GM23248 (cell line): Measurements from ENCODE around the gene ABCG2. TPM values are rescaled to one million over a fixed set of nuclear protein-coding genes. Genes with fewer than 3 reads are reported as not detected.

Experiments used
- DNase-seq: peaks from one replicate; pipeline ENCODE4 v3.0.0-alpha.2; 2015
- H2AFZ ChIP-seq: fragments of 200-600 bp; sonication (generic); 2 replicates; pipeline ENCODE4 v1.6.1; 2016; ENCODE audit warnings: antibody characterized with exemption
- H3F3A ChIP-seq: fragments of 200-600 bp; sonication (generic); 2 replicates; pipeline ENCODE4 v1.6.1; 2016; ENCODE audit warnings: mild to moderate bottlenecking, antibody characterized with exemption, mixed run types; ENCODE audit not compliant: insufficient read depth
- H3K27ac ChIP-seq: fragments of 200-600 bp; sonication (generic); 2 replicates; pipeline ENCODE4 v1.5.1; 2016; ENCODE audit warnings: mild to moderate bottlenecking
- H3K27me3 ChIP-seq: fragments of 200-600 bp; sonication (generic); replicated peaks from 2 replicates; pipeline ENCODE4 v1.6.1; 2016; ENCODE audit warnings: mild to moderate bottlenecking; ENCODE audit not compliant: insufficient read depth
- H3K36me3 ChIP-seq: fragments of 200-600 bp; sonication (generic); 2 replicates; pipeline ENCODE4 v1.6.1; 2016; ENCODE audit warnings: low read depth, mild to moderate bottlenecking
- H3K4me1 ChIP-seq: fragments of 200-600 bp; sonication (generic); 2 replicates; pipeline ENCODE4 v1.6.1; 2016; ENCODE audit warnings: mild to moderate bottlenecking; ENCODE audit not compliant: insufficient read depth
- H3K4me2 ChIP-seq: fragments of 200-600 bp; sonication (generic); one replicate; pipeline ENCODE4 v1.6.1; 2016; ENCODE audit warnings: mild to moderate bottlenecking; ENCODE audit not compliant: unreplicated experiment
- H3K4me3 ChIP-seq: fragments of 200-600 bp; sonication (generic); 2 replicates; pipeline ENCODE4 v1.5.1; 2016; ENCODE audit warnings: mild to moderate bottlenecking
- H3K79me2 ChIP-seq: fragments of 200-600 bp; sonication (generic); 2 replicates; pipeline ENCODE4 v1.6.1; 2016; ENCODE audit warnings: mild to moderate bottlenecking; ENCODE audit not compliant: insufficient read depth
- H3K9ac ChIP-seq: fragments of 200-600 bp; sonication (generic); 2 replicates; pipeline ENCODE4 v1.6.1; 2016; ENCODE audit warnings: mild to moderate bottlenecking
- H3K9me2 ChIP-seq: fragments of 200-600 bp; sonication (generic); 2 replicates; pipeline ENCODE4 v1.6.1; 2016; ENCODE audit warnings: mixed run types, mild to moderate bottlenecking, moderate library complexity; ENCODE audit not compliant: insufficient read depth
- H3K9me3 ChIP-seq: fragments of 200-600 bp; sonication (generic); one replicate; pipeline ENCODE4 v1.6.1; 2017; ENCODE audit warnings: low read depth
- H4K20me1 ChIP-seq: fragments of 200-600 bp; sonication (generic); 2 replicates; pipeline ENCODE4 v1.6.0; 2016; ENCODE audit not compliant: insufficient read depth
- EZH2 ChIP-seq: fragments of 200-600 bp; sonication (generic); IDR thresholded peaks from 2 replicates; pipeline ENCODE4 v1.6.1; 2018; ENCODE audit warnings: antibody characterized with exemption, mild to moderate bottlenecking; ENCODE audit not compliant: insufficient read depth, poor library complexity, severe bottlenecking
- EZH2phosphoT487 ChIP-seq: fragments of 200-600 bp; sonication (generic); IDR thresholded peaks from 2 replicates; pipeline ENCODE4 v1.6.1; 2018; ENCODE audit warnings: antibody characterized with exemption, moderate library complexity, mild to moderate bottlenecking, low read depth; ENCODE audit not compliant: insufficient read depth
- WGBS, 2 experiments: methylation state at CpG; one replicate each; pipeline ENCODE4 v1.1.6; 2015 to 2017; ENCODE audit warnings: low lambda C conversion rate in 2 of 2, low coverage in 1 of 2; ENCODE audit errors: missing lambda C conversion rate in 2 of 2; 5-methylcytosine and 5-hydroxymethylcytosine counted together
- in situ Hi-C: fragments of 300-500 bp; cut with MboI; formaldehyde crosslinking; loops from 2 replicates; pipeline ENCODE4 v1.15.0; 2020
- polyA plus RNA-seq: library from polyadenylated mRNA; unstranded; fragments of >200 nt; fragmentation: Nextera tagmentation; extraction: Ambion mirVana; gene quantifications from 2 replicates; pipeline ENCODE4 v1.2.1, GENCODE V29; 2016
- total RNA-seq: library from RNA; depleted of rRNA; stranded (reverse); fragments of >200 nt; shearing (Covaris generic); gene quantifications from 2 replicates; pipeline ENCODE4 v1.2.3, GENCODE V29; 2014

ABCG2 gene
- total and polyA plus RNA-seq, 2 experiments from 2014 or later, result 0.05 to 0.11 TPM

- in situ Hi-C loops, result no loop called here
These were observed 53.4 kb downstream of the ABCG2 start for GRCh38 chr4:88104902-88105610.

GRCh38 chr4:88102026-88102425 lies 56.4 kb downstream of the ABCG2 start:
- Histone ChIP-seq H3K4me3 (no peak overlapping the region), H3K27me3 (no peaks in the 10 kb centered on the region), H3K27ac (no peak overlapping the region), H3K9me2 (no peaks in the 10 kb centered on the region), H3K9ac (no peak overlapping the region), H3K36me3 (no peaks in the 10 kb centered on the region), H2AFZ (no peak overlapping the region), H3K4me2 (no peak overlapping the region), H3K9me3 (no peaks in the 10 kb centered on the region), H3K4me1 (peaks cover 7% of the 10 kb centered on the region; the same call in 1 of the 2 replicates), H3K79me2 (no peaks in the 10 kb centered on the region), H3F3A (no peaks in the 10 kb centered on the region), H4K20me1 (no peaks in the 10 kb centered on the region)
- in situ Hi-C loops, result no loop called here
- WGBS, 2 experiments, result 76 to 82% methylated on average over 7 of the region's 7 CpGs
- DNase-seq, result no peak
- TF ChIP-seq EZH2phosphoT487 (no peak), EZH2 (no peak)

More at GRCh38 chr4:88104902-88105610, 53.4 kb downstream of the ABCG2 start:
- Histone ChIP-seq H3K36me3 (no peaks in the 10 kb centered on the region), H3K4me3 (no peak overlapping the region), H3K27ac (no peak overlapping the region), H3K9me3 (no peaks in the 10 kb centered on the region), H3K9ac (no peak overlapping the region), H3K4me2 (no peak overlapping the region), H4K20me1 (no peaks in the 10 kb centered on the region), H3K4me1 (peaks cover 16% of the 10 kb centered on the region), H3K27me3 (no peaks in the 10 kb centered on the region), H2AFZ (no peak overlapping the region), H3K9me2 (no peaks in the 10 kb centered on the region), H3K79me2 (no peaks in the 10 kb centered on the region), H3F3A (no peaks in the 10 kb centered on the region)
- WGBS, 2 experiments, result 32 to 42% methylated on average over 4 of the region's 4 CpGs
- peak; percentile 72 for DNase-seq
- no peak for TF ChIP-seq EZH2
- no peak for TF ChIP-seq EZH2phosphoT487

GRCh38 chr4:88101165-88101564 lies 57.3 kb downstream of the ABCG2 start:
- 75 to 78% methylated on average over 6 of the region's 6 CpGs for WGBS, 2 experiments
- H3K9me2 ChIP-seq, result no peaks in the 10 kb centered on the region
- no peaks in the 10 kb centered on the region for H4K20me1 ChIP-seq
- no peaks in the 10 kb centered on the region for H3K79me2 ChIP-seq
- in situ Hi-C loops, result no loop called here
- no peaks in the 10 kb centered on the region for H3K36me3 ChIP-seq
- TF ChIP-seq EZH2 (no peak), EZH2phosphoT487 (no peak)
- no peak overlapping the region for H3K4me2 ChIP-seq
- H3K27me3 ChIP-seq, result no peaks in the 10 kb centered on the region
- H3F3A ChIP-seq, result no peaks in the 10 kb centered on the region
- H3K9ac ChIP-seq, result no peak overlapping the region
- no peaks in the 10 kb centered on the region for H3K9me3 ChIP-seq
- no peak overlapping the region for H2AFZ ChIP-seq
- peaks cover 7% of the 10 kb centered on the region; the same call in 1 of the 2 replicates for H3K4me1 ChIP-seq
- no peak overlapping the region for H3K4me3 ChIP-seq
- no peak for DNase-seq
- no peak overlapping the region for H3K27ac ChIP-seq

DNA sequence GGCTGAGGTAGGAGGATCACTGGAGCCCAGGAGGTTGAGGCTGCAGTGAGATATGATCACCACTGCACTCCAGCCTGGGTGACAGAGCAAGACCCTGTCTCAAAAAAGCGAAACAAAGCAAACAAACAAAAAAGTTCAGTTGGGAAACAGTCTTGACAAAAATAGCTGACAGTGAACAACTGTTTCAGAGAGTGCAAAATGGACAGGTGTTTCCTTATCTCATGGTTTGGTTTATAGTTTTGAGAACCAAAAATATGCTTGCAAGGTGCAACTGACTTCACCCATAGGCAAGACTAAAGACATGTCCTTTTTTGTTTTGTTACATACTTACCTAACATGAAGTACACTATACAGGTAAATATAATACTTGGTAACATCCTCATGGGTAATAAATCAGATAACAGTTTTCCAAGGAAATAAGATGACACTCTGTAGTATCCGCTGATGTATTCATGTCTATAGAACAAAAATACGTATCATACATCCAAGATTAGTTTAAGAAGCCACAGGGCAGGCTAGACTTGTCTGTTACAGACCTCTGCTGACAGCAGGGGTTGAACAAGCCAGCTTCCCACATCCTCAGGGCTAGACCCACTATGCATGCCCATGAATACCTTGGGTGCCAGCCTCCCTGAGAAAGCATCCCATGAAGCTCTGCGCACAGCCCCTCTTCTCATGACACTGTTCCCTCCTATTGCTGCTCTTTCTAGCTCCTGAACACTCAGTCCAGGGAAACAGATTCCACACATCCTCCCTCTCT lies 59.3 kb downstream of the ABCG2 start:
- no peak overlapping the region for H3K9ac ChIP-seq
- H3K27ac ChIP-seq, result no peak overlapping the region
- no peaks in the 10 kb centered on the region for H3F3A ChIP-seq
- no peaks in the 10 kb centered on the region for H3K9me3 ChIP-seq
- no peaks in the 10 kb centered on the region for H4K20me1 ChIP-seq
- TF ChIP-seq EZH2phosphoT487 (no peak), EZH2 (no peak)
- no peaks in the 10 kb centered on the region; the same call in 1 of the 2 replicates for H3K27me3 ChIP-seq
- H3K4me1 ChIP-seq, result no peaks in the 10 kb centered on the region
- whole genome bisulfite sequencing, 2 experiments, result 89 to 96% methylated on average over 4 of the region's 4 CpGs
- no peak overlapping the region for H2AFZ ChIP-seq
- H3K79me2 ChIP-seq, result no peaks in the 10 kb centered on the region
- no peak for DNase-seq
- H3K36me3 ChIP-seq, result no peaks in the 10 kb centered on the region
- H3K9me2 ChIP-seq, result no peaks in the 10 kb centered on the region
- in situ Hi-C loops, result no loop called here
- H3K4me2 ChIP-seq, result no peak overlapping the region
- H3K4me3 ChIP-seq, result no peak overlapping the region
